BE2C (cell line): Measurements from ENCODE around the gene AGBL1.

ENCODE experiments used
- DNase-seq: peaks from one replicate; pipeline ENCODE4 v3.0.0-alpha.2; 2020
- H3K27me3 ChIP-seq: fragments of 250-450 bp; sonication (Bioruptor Pico); 2 replicates; pipeline ENCODE4 v1.5.1; 2020; ENCODE audit warnings: mild to moderate bottlenecking
- H3K36me3 ChIP-seq: fragments of 250-450 bp; sonication (Bioruptor Pico); 2 replicates; pipeline ENCODE4 v1.5.1; 2020; ENCODE audit warnings: mild to moderate bottlenecking
- H3K4me1 ChIP-seq: fragments of 250-450 bp; sonication (Bioruptor Pico); 2 replicates; pipeline ENCODE4 v1.5.1; 2020
- H3K4me3 ChIP-seq: 2 replicates; pipeline ENCODE4 v1.5.1; 2011; ENCODE audit warnings: low read depth, low read length
- H3K9me3 ChIP-seq: fragments of 250-450 bp; sonication (Bioruptor Pico); 2 replicates; pipeline ENCODE4 v1.5.1; 2020
- TF ChIP-seq, protein P1 (sequence below): IDR thresholded peaks from 2 replicates; pipeline ENCODE4 v1.5.1; 2012; ENCODE audit warnings: mild to moderate bottlenecking, low read depth, low read length

AGBL1 gene

DNA sequence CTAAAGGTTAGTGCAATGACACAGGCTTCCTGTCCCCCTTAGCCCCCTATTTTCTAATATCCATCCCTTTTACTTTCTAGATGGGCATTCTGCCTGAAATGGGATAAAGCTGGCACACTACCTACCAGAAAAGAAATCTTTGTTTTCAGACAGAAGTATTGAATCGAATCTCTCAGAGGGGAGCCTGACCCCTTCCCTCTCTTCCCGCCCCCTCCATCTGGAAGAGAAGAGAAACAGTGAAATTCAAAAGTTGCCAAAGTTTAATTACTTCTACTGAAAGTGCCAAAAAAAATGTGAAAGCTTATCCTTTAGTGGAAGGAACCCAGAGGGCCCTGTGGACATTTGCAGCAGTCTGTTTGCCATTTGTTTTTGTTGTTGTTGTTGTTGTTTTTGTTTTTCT is 523.8 kb downstream of the AGBL1 start:
- TF ChIP-seq, protein P1, sequence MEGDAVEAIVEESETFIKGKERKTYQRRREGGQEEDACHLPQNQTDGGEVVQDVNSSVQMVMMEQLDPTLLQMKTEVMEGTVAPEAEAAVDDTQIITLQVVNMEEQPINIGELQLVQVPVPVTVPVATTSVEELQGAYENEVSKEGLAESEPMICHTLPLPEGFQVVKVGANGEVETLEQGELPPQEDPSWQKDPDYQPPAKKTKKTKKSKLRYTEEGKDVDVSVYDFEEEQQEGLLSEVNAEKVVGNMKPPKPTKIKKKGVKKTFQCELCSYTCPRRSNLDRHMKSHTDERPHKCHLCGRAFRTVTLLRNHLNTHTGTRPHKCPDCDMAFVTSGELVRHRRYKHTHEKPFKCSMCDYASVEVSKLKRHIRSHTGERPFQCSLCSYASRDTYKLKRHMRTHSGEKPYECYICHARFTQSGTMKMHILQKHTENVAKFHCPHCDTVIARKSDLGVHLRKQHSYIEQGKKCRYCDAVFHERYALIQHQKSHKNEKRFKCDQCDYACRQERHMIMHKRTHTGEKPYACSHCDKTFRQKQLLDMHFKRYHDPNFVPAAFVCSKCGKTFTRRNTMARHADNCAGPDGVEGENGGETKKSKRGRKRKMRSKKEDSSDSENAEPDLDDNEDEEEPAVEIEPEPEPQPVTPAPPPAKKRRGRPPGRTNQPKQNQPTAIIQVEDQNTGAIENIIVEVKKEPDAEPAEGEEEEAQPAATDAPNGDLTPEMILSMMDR: no peak
- DNase-seq: no peak

DNA sequence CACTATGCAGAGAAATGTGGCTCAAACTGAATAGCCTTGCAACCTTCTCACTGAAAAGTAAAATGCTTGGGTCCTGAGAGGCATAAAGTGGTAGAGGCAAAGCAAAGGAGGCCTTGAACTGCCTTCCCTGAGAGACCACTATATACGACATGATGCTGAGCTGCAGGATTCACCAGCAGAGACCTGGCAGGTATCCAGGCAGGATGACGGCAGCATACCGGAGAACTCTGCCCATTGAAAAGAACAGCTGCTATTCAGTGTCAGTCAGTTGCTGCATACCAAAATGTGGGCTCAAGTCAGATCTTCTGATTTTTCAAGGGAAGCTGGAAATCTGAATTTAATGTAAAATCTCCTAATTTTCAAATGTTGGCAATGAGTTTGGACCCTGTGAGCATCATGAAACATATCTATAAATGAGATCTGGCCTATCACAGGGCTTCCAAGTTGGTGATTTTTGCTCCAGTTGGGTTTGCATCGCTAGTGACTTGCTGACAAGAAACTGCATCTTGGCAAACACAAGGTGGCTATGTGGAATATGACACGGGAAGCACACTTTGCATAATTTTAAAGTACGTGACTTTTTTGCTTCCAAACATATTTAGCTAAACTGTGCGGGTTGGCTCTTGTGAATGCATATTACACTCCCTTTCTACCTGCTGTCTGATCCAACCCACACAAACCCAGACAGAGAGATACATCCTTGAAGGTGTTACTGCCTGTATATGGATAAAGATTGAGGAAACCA is 529.0 kb downstream of the AGBL1 start:
- no peaks in the 10 kb centered on the region for H3K4me1 ChIP-seq
- H3K4me3 ChIP-seq: no peak overlapping the region
- H3K9me3 ChIP-seq: no peaks in the 10 kb centered on the region
- H3K36me3 ChIP-seq: no peaks in the 10 kb centered on the region
- TF ChIP-seq, protein P1: no peak
- H3K27me3 ChIP-seq: no peaks in the 10 kb centered on the region
- DNase-seq: peak; percentile 12

More for the DNA sequence above, 523.8 kb downstream of the AGBL1 start:
- Histone ChIP-seq H3K4me3 (no peak overlapping the region), H3K4me1 (no peaks in the 10 kb centered on the region), H3K9me3 (no peaks in the 10 kb centered on the region), H3K36me3 (no peaks in the 10 kb centered on the region), H3K27me3 (0 out of 2 replicates have a peak, but pooled peaks cover 3% of the 10 kb centered on the region)

- Histone ChIP-seq H3K4me1 (no peaks in the 10 kb centered on the region), H3K9me3 (no peaks in the 10 kb centered on the region), H3K27me3 (no peaks in the 10 kb centered on the region), H3K4me3 (no peak overlapping the region), H3K36me3 (no peaks in the 10 kb centered on the region)
- DNase-seq: no peak
- TF ChIP-seq, protein P1: no peak
These were observed 529.6 kb downstream of the AGBL1 start for GRCh38 chr15:86609275-86609674.

DNA sequence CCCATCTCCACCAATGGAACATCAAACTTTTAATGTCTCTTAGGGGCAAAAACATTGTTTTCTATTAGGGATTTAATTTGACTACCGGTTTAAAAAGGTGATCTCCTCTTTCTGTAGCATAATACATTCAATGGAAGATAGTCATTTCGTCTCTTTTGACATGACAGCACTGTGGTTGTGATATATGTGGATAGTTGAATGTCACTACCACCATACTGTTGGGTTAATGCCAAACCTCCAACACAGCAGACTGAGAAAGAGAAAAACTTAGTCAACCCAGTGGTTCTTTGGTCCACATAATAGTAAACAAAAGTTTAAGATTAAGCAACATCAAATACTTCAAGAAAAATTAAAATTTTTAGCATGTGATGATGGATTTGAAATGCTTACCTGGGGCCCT is 530.4 kb downstream of the AGBL1 start:
- DNase-seq: no peak
- Histone ChIP-seq H3K9me3 (no peaks in the 10 kb centered on the region), H3K36me3 (no peaks in the 10 kb centered on the region), H3K27me3 (no peaks in the 10 kb centered on the region), H3K4me3 (no peak overlapping the region), H3K4me1 (no peaks in the 10 kb centered on the region)
- TF ChIP-seq, protein P1: no peak

- H3K4me3 ChIP-seq: no peak overlapping the region
- TF ChIP-seq, protein P1: no peak
- no peaks in the 10 kb centered on the region for H3K9me3 ChIP-seq
- DNase-seq: no peak
- H3K36me3 ChIP-seq: no peaks in the 10 kb centered on the region
- no peaks in the 10 kb centered on the region for H3K4me1 ChIP-seq
- H3K27me3 ChIP-seq: no peaks in the 10 kb centered on the region
These were observed 531.9 kb downstream of the AGBL1 start for GRCh38 chr15:86611417-86612040.

DNA sequence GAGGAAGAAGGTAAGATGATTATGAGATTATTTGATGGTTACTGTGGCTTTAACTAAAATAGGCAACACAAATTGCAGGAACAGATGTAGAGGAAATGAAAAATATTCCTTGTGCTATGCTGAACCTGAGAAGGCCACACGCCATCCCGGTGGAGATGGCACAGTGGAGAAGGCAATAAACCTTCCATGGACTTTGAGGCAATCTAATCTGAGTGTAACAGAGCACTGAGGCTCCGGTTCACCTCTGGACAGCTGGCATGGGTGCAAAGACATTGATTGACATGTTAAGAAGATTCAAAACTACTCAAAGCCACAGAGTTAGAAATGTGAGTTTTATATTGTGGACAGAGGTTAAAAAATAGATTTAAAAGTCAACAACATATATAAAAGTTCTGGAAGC is 535.7 kb downstream of the AGBL1 start:
- Histone ChIP-seq H3K4me3 (no peak overlapping the region), H3K36me3 (no peaks in the 10 kb centered on the region), H3K9me3 (no peaks in the 10 kb centered on the region; the same call in 1 of the 2 replicates), H3K4me1 (no peaks in the 10 kb centered on the region), H3K27me3 (no peaks in the 10 kb centered on the region)
- DNase-seq: no peak
- TF ChIP-seq, protein P1: no peak
